Ecto neural progenitor cell (in vitro differentiated cells): Measurements from ENCODE around the gene WIPF3.

ENCODE experiments used
- DNase-seq: peaks from one replicate; pipeline ENCODE4 v3.0.0-alpha.2; 2018; ENCODE audit warnings: low spot score

The WIPF3 gene

GRCh38 chr7:29809533-29810155, 3.3 kb downstream of the WIPF3 start:
- no peak for DNase-seq

GRCh38 chr7:29810297-29810696, 4.0 kb downstream of the WIPF3 start:
- DNase-seq: no peak

GRCh38 chr7:29810813-29811482, 4.6 kb downstream of the WIPF3 start:
- DNase-seq: no peak

- no peak for DNase-seq
Measured at GRCh38 chr7:29811586-29811985, 5.3 kb downstream of the WIPF3 start.

GRCh38 chr7:29812185-29812876, 6.0 kb downstream of the WIPF3 start:
- DNase-seq: no peak

GRCh38 chr7:29815181-29816105, 9.1 kb downstream of the WIPF3 start:
- DNase-seq: no peak

GRCh38 chr7:29818308-29818707, 12.0 kb downstream of the WIPF3 start:
- no peak for DNase-seq

- DNase-seq: no peak
Measured at GRCh38 chr7:29825775-29826529, 19.6 kb downstream of the WIPF3 start.

GRCh38 chr7:29826530-29826822, 20.2 kb downstream of the WIPF3 start:
- DNase-seq: no peak

GRCh38 chr7:29826904-29827303, 20.6 kb downstream of the WIPF3 start:
- no peak for DNase-seq

GRCh38 chr7:29831705-29832104, 25.4 kb downstream of the WIPF3 start:
- no peak for DNase-seq

GRCh38 chr7:29833929-29834328, 27.6 kb downstream of the WIPF3 start:
- no peak for DNase-seq

GRCh38 chr7:29835718-29836117, 29.4 kb downstream of the WIPF3 start:
- no peak for DNase-seq

GRCh38 chr7:29839302-29839701, 33.0 kb downstream of the WIPF3 start:
- DNase-seq: no peak

GRCh38 chr7:29839921-29840320, 33.6 kb downstream of the WIPF3 start:
- DNase-seq: no peak

GRCh38 chr7:29840701-29841100, 34.4 kb downstream of the WIPF3 start:
- no peak for DNase-seq

- DNase-seq: no peak
Measured at GRCh38 chr7:29841926-29842701, 35.8 kb downstream of the WIPF3 start.

- peak; percentile 73 for DNase-seq
Measured at GRCh38 chr7:29843093-29843492, 36.8 kb downstream of the WIPF3 start.

GRCh38 chr7:29843726-29844125, 37.4 kb downstream of the WIPF3 start:
- no peak for DNase-seq

GRCh38 chr7:29844559-29844958, 38.3 kb downstream of the WIPF3 start:
- DNase-seq: no peak

- DNase-seq: no peak
Measured at GRCh38 chr7:29847496-29847895, 41.2 kb downstream of the WIPF3 start.
